ENCODE measurements around the gene MEGF10. TPM values are rescaled to one million over a fixed set of nuclear protein-coding genes. Genes with fewer than 3 reads are reported as not detected.

MEGF10 gene
- total and polyA plus RNA-seq, 2 of the 8 experiments (the other 6 are each of a cell fraction or from before 2014, with no cell fraction given) = 38.2 to 53.1 TPM

DNA sequence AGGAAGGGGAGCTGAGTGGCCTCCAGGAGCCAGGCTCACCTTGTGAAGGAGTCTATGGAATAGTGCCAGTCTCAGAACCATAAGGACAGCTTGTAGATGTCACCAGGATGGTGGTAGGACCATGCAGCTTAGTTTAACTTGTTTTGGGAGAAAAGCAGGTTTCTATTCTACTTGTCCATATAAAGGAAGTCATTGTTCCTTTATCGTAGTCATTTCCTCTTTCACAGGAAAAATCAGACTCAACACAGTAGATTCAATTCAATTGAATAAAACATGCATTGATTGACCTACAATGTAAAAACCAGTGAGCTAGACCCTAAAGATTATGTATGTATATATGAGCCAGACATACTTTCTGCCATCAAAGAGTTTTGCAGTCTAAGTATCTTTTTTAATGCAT lies 53.3 kb downstream of the MEGF10 start:
- Histone ChIP-seq H3K9me3 (ENCODE audit: insufficient read depth in 2 of 2, low read depth in 1 of 2, low read length in 1 of 2) (no peaks in the 10 kb centered on the region), H3K79me1 (ENCODE audit: low read depth, low read length) (no peaks in the 10 kb centered on the region), H3K36me3 (ENCODE audit: control insufficient read depth in 2 of 4, insufficient read depth in 4 of 4, low read length in 3 of 4) (peaks cover 2 to 19% (median 4%) of the 10 kb centered on the region in 4 experiments; a peak in 4 of 8 replicates), H4K5ac (ENCODE audit: insufficient read length, low read depth, low read length) (no peak overlapping the region), H2BK15ac (ENCODE audit: low read length) (no peak overlapping the region), H3K27me3 (replicated peaks in 1 of 4; ENCODE audit: control insufficient read depth in 3 of 4, extremely low read depth in 1 of 4, insufficient read depth in 3 of 4, low read length in 3 of 4) (no peaks in the 10 kb centered on the region), H3K4me2 (ENCODE audit: insufficient read depth in 1 of 2, low read depth in 2 of 2, low read length in 2 of 2) (no peak overlapping the region), H4K20me1 (replicated peaks in 1 of 2; ENCODE audit: control insufficient read depth in 1 of 2, insufficient read depth in 2 of 2, low read length in 2 of 2) (no peaks in the 10 kb centered on the region), H3K14ac (ENCODE audit: insufficient read length) (no peak overlapping the region), H3K56ac (replicated peaks; ENCODE audit: insufficient read length, low read depth, low read length) (no peak overlapping the region), H4K91ac (replicated peaks; ENCODE audit: insufficient read length, low read length) (no peak overlapping the region), H3K27ac (ENCODE audit: low read depth, low read length) (no peak overlapping the region), H3K4ac (replicated peaks; ENCODE audit: insufficient read length, low read depth, low read length) (no peak overlapping the region), H2BK12ac (ENCODE audit: low read depth, low read length) (no peak overlapping the region), H3K9ac (replicated peaks in 1 of 4; ENCODE audit: extremely low read depth in 1 of 4, low read depth in 3 of 4, low read length in 3 of 4) (no peak overlapping the region), H3K18ac (ENCODE audit: extremely low read depth, low read length) (no peak overlapping the region), H2BK120ac (replicated peaks; ENCODE audit: low read depth, low read length) (no peak overlapping the region), H2BK5ac (ENCODE audit: low read depth, low read length) (no peak overlapping the region), H3K4me3 (ENCODE audit: extremely low read depth in 1 of 4, insufficient read depth in 2 of 4, low read depth in 3 of 4, low read length in 4 of 4) (no peak overlapping the region), H3K23me2 (ENCODE audit: low read depth, low read length) (no peaks in the 10 kb centered on the region), H3K23ac (ENCODE audit: insufficient read length) (no peak overlapping the region), H2BK20ac (ENCODE audit: low read length) (no peak overlapping the region), H2AK5ac (ENCODE audit: low read depth, low read length) (no peak overlapping the region), H4K8ac (ENCODE audit: extremely low read depth, insufficient read depth, low read length) (no peak overlapping the region), H3K4me1 (replicated peaks in 1 of 4; ENCODE audit: control insufficient read depth in 3 of 4, insufficient read depth in 4 of 4, low read length in 3 of 4) (peaks cover 0 to 17% (median 13%) of the 10 kb centered on the region in 4 experiments; a peak in 4 of 7 replicates), H3K79me2 (ENCODE audit: control insufficient read depth in 1 of 2, insufficient read depth in 2 of 2, low read length in 2 of 2) (no peaks in the 10 kb centered on the region), H2AFZ (ENCODE audit: low read length) (no peak overlapping the region)
- ChIA-PET POLR2A (ENCODE audit: partially characterized antibody) (interaction anchor here (1.0 kb wide), 1 partner anchor 27 kb away, joined by 4 read pairs; no protein-coding TSS in a partner anchor), CTCF (ENCODE audit: partially characterized antibody) (interaction anchor here (0.8 kb wide), 1 partner anchor 30 kb away, joined by 5 read pairs; no protein-coding TSS in a partner anchor)
- no peak for FAIRE-seq
- 88% methylated on average over 1 of the region's 1 CpG; no CpG with 5 or more reads in 1 of the 2 experiments for WGBS, 2 experiments (ENCODE audit: extremely low coverage in 1 of 2, insufficient coverage in 1 of 2, insufficient read length in 1 of 2, insufficient replicate concordance in 2 of 2, low coverage in 1 of 2, low lambda C conversion rate in 2 of 2, missing lambda C conversion rate in 1 of 2)
- no peak for DNase-seq (ENCODE audit: low read depth in 1 of 2, low spot score in 2 of 2)
- no peak for TF ChIP-seq SRF (IDR thresholded peaks at IDR 0.05; ENCODE audit: low read depth, low read length)
- no peak for TF ChIP-seq KDM5A (IDR thresholded peaks at IDR 0.05; ENCODE audit: low read length)
- no peak for TF ChIP-seq EGR1 (IDR thresholded peaks at IDR 0.05; ENCODE audit: borderline replicate concordance, low read depth, low read length)
- no peak for TF ChIP-seq RFX5 (IDR thresholded peaks at IDR 0.05; ENCODE audit: borderline replicate concordance, low read depth, low read length)
- no peak for TF ChIP-seq BACH1 (IDR thresholded peaks at IDR 0.05; ENCODE audit: low read length)
- TF ChIP-seq GTF2F1 (IDR thresholded peaks at IDR 0.05; ENCODE audit: borderline replicate concordance, low read depth, low read length) = no peak
- TF ChIP-seq JUND (IDR thresholded peaks at IDR 0.05; ENCODE audit: low read length) = no peak
- no peak for TF ChIP-seq CBX5 (IDR thresholded peaks at IDR 0.05; ENCODE audit: low read depth, low read length)
- TF ChIP-seq SIRT6 (IDR thresholded peaks at IDR 0.05; ENCODE audit: low read length) = no peak
- no peak for TF ChIP-seq CBX8 (IDR thresholded peaks at IDR 0.05; ENCODE audit: borderline replicate concordance, low read depth, low read length)
- TF ChIP-seq HDAC6 (IDR thresholded peaks at IDR 0.05; ENCODE audit: low read depth, low read length) = no peak
- no peak for TF ChIP-seq CEBPB (IDR thresholded peaks at IDR 0.05; ENCODE audit: low read depth, low read length)
- no peak for TF ChIP-seq BRCA1 (IDR thresholded peaks at IDR 0.05; ENCODE audit: low read depth, low read length)
- TF ChIP-seq FOSL1 (IDR thresholded peaks at IDR 0.05; ENCODE audit: insufficient read depth, low read depth, low read length) = no peak

Measured in H1 (cell line).